Measurements from ENCODE around the gene INPP5A. TPM values are rescaled to one million over a fixed set of nuclear protein-coding genes. Genes with fewer than 3 reads are reported as not detected.

Gene INPP5A
- polyA plus RNA-seq, 4 donors, result 21.1 to 25.0 (median 22.8) TPM

DNA sequence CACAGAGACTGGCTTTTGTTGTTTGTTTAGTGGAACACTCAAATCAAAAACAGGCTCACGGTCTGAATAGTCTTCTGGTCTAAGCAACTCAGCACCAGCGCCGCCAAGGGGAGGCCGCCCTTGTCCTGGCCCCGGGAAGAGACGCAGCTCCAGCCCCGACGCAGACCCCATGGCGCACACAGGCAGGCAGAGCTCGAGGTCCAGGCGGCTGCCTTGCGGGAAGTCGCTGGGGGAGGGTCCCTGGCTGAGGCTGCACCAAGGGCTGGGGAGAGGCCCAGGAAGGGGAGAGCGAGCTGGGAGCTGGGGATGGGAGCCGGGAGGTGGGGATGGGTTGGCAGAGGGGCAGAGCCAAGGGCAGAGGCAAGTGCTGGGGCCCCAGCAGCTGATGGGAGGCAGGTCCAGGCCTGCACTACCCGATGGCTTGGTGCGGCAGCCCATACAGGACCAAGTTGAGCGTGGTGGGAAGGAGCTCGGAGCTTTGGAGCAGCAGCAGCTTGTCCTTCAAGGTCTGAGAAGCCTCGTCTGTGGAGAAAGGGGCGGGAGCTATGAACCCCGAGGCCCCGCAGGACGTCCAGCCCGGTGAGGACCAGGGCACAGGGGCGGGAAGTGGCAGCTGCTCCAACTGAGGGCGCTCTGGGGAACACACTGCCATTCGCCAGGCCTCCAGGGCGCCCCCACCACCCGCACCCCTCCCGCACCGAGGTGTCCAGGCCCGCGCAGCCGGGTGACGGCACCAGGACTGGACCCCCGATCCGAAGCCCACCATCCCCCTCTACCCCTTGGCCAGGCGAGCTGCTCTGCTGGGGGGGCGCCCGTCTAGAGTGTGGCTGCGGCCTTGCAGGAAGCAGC lies 271.0 kb downstream of the INPP5A start:
- Histone ChIP-seq H3K4me3 (ENCODE audit: low read depth in 1 of 3, low read length in 3 of 3) (no peak overlapping the region), H3K4me1 (ENCODE audit: control insufficient read depth in 3 of 3, insufficient read depth in 2 of 3, low read depth in 1 of 3, low read length in 2 of 3) (no peaks in the 10 kb centered on the region), H3K27ac (ENCODE audit: low read depth in 1 of 3, low read length in 2 of 3) (no peak overlapping the region), H3K36me3 (ENCODE audit: control insufficient read depth in 3 of 3, insufficient read depth in 2 of 3, low read depth in 1 of 3, low read length in 3 of 3) (no peaks in the 10 kb centered on the region), H3K27me3 (ENCODE audit: control insufficient read depth in 3 of 3, insufficient read depth in 3 of 3, low read length in 3 of 3) (no peaks in the 10 kb centered on the region), H3K9me3 (ENCODE audit: control insufficient read depth in 2 of 2, insufficient read depth in 1 of 2, low read depth in 1 of 2, low read length in 1 of 2) (no peaks in the 10 kb centered on the region)
- DNase-seq, result no peak
- 56 to 66% (median 61%) methylated on average over 39 to 42 of the region's 42 CpGs for WGBS, 3 donors
- FAIRE-seq, result no peak

DNA sequence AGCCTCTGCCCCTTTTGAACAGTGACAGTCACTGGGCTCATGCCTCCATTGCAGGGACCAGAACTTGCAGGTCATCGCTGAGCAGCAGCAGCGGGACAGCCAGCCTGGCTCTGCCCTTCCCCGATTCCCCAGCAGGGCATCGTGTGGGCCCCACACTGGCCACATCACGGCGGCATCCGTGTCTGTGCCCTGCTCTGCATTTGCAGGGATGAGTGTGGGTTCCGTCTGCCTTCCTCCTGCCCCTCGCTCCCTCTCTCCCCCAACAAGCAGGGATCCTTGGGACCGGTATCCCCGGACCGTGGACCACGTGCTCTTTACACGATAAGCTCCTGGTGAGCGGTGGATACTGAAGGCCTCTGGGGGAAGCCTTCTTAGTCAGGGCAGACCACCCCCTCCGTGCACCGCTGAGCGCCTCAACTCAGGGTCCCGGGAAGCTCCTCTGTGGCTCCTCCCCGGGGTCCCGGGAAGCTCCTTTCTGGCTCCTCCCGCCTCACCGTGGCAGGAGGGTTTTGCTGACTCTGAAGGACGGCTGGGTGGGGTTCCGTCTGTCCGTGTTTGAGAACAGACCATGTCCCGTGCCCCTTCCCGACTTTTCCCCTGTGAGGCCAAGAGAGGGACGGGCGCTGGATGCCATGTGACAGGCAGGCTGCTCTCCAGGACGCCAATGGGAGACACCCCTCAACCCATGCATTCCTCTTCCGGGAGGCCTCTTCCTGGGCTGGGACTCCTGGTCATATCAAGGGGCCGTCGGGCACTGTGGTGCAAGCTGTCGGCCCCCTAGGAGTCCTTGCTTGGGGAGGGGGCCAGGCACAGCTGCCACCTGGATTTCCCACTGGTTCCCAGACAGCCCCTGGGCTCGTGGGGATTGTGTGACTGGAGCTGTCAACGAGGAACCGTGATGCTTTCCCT lies 271.9 kb downstream of the INPP5A start:
- no peak for FAIRE-seq
- H3K4me3 ChIP-seq (ENCODE audit: low read depth in 1 of 3, low read length in 3 of 3), result no peak overlapping the region
- WGBS, 3 donors, result 78 to 83% (median 79%) methylated on average over 38 of the region's 38 CpGs
- no peaks in the 10 kb centered on the region for H3K9me3 ChIP-seq (ENCODE audit: control insufficient read depth in 2 of 2, insufficient read depth in 1 of 2, low read depth in 1 of 2, low read length in 1 of 2)
- DNase-seq, result no peak
- no peaks in the 10 kb centered on the region for H3K4me1 ChIP-seq (ENCODE audit: control insufficient read depth in 3 of 3, insufficient read depth in 2 of 3, low read depth in 1 of 3, low read length in 2 of 3)
- H3K27me3 ChIP-seq (ENCODE audit: control insufficient read depth in 3 of 3, insufficient read depth in 3 of 3, low read length in 3 of 3), result no peaks in the 10 kb centered on the region
- H3K27ac ChIP-seq (ENCODE audit: low read depth in 1 of 3, low read length in 2 of 3), result no peak overlapping the region
- H3K36me3 ChIP-seq (ENCODE audit: control insufficient read depth in 3 of 3, insufficient read depth in 2 of 3, low read depth in 1 of 3, low read length in 3 of 3), result no peaks in the 10 kb centered on the region

DNA sequence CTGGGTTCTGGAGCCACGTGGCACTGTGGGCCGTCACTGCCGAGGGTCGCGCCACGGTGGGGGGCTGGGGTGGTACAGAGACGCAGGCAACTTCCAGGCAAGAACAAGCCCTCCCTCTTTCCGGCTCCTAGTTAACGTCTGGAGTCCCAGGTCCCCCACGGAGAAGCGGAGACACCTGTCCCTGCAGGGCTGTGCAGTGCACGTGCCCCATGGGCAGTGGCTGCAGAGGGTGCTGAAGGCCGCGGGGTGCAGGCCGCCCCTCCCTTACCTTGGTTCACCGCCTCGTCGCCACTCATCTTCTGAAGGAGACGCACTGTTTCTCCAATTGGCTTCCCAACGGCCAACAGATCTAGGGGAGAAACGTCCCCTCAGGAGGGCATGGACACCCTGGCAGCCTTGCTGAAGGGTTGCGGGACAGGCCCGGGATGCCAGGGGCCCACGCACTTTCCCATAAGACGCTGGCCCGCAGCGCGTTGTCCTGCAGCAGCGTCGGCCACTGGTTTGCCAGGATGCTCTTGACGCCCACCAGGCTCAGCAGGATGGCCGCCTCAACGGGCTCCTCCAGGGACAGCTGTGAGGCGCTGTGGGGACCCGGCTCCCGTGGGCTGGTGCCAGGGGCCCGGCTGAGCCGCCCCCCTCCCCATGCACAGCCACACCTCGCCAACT lies 272.7 kb downstream of the INPP5A start:
- FAIRE-seq, result no peak
- H3K27me3 ChIP-seq (ENCODE audit: control insufficient read depth in 3 of 3, insufficient read depth in 3 of 3, low read length in 3 of 3), result no peaks in the 10 kb centered on the region
- no peak for DNase-seq

DNA sequence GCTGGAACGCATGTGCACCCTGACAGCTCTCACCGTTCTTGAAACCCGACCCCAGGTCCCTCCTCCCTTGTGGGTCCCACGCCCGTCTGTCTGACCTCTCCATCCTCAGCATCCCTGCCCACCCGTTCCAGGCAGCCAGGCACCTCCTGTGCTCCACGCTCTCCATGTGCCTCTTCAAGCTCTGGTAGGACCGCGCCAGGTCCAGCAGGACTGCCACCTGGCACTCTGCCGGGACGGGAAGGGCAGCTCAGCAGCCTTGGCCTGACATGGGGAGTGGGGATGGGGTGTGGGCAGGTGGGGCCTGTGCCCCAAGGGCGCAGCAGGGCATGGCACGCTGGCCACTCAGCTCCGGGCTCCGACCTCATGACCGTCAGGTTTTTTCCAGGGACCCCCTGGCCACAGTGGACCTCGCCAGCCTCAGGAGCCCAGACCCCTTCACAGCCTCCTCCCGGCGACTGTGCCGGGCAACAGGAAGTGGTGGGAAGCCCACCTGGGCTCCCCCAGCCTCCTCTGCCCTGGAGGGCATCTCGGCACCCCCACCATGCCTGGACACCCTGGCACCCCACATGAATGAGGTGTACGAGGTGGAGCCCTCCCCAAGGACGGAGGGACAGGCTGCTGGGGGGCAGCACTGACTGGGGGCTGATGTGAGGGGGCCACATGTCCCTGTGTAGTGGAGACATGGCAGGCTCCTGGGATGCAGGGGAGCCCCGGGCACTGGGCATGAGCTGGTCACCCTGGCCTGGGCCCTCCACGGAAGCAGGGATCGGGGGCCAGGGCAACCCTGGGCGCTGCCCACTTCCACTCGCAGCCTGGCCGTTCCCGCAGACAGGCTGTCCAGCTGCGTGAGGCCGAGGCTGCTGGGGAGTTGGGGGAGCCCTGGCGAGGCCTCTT lies 273.5 kb downstream of the INPP5A start:
- FAIRE-seq (no peak), DNase-seq (no peak)
- Histone ChIP-seq H3K9me3 (ENCODE audit: control insufficient read depth in 2 of 2, insufficient read depth in 1 of 2, low read depth in 1 of 2, low read length in 1 of 2) (no peaks in the 10 kb centered on the region), H3K36me3 (ENCODE audit: control insufficient read depth in 3 of 3, insufficient read depth in 2 of 3, low read depth in 1 of 3, low read length in 3 of 3) (no peaks in the 10 kb centered on the region), H3K4me3 (ENCODE audit: low read depth in 1 of 3, low read length in 3 of 3) (no peak overlapping the region), H3K27ac (ENCODE audit: low read depth in 1 of 3, low read length in 2 of 3) (no peak overlapping the region), H3K4me1 (ENCODE audit: control insufficient read depth in 3 of 3, insufficient read depth in 2 of 3, low read depth in 1 of 3, low read length in 2 of 3) (no peaks in the 10 kb centered on the region), H3K27me3 (ENCODE audit: control insufficient read depth in 3 of 3, insufficient read depth in 3 of 3, low read length in 3 of 3) (no peaks in the 10 kb centered on the region)
- WGBS, 3 donors, result 71 to 76% (median 74%) methylated on average over 28 to 33 of the region's 33 CpGs

More for the DNA sequence above, 272.7 kb downstream of the INPP5A start:
- no peak overlapping the region for H3K4me3 ChIP-seq (ENCODE audit: low read depth in 1 of 3, low read length in 3 of 3)
- no peak overlapping the region for H3K27ac ChIP-seq (ENCODE audit: low read depth in 1 of 3, low read length in 2 of 3)
- no peaks in the 10 kb centered on the region for H3K9me3 ChIP-seq (ENCODE audit: control insufficient read depth in 2 of 2, insufficient read depth in 1 of 2, low read depth in 1 of 2, low read length in 1 of 2)
- no peaks in the 10 kb centered on the region for H3K36me3 ChIP-seq (ENCODE audit: control insufficient read depth in 3 of 3, insufficient read depth in 2 of 3, low read depth in 1 of 3, low read length in 3 of 3)
- WGBS, 3 donors, result 82 to 84% (median 83%) methylated on average over 35 to 39 of the region's 39 CpGs
- H3K4me1 ChIP-seq (ENCODE audit: control insufficient read depth in 3 of 3, insufficient read depth in 2 of 3, low read depth in 1 of 3, low read length in 2 of 3), result no peaks in the 10 kb centered on the region

DNA sequence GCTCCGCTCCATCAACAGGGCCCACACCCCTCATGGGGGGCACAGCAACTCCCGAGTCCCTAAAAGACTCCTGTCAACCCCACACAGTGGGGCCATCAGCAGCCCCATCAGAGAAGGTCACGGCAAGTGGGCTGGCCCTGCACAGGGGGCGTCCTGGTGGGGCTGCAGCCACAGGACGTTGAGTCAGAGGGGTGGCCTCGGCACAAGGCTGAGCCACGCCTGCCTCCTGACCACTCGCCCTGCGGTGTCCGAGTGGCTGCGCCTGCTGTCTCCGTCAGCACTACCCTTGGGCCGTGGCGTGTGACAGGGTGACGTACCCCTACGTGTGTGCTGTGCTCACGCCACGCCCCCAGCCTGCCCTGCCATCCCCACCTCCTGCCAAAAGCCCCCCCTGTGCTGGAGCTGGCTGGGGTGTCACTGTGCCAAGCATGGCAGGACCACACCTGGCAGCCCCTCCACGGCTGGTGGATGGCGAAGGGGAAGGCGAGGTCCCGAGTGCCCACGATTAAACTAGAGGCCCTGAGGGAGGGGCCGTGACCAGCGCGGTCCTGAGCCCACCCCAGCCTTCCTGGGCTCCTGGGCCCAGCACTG lies 274.4 kb downstream of the INPP5A start:
- no peaks in the 10 kb centered on the region for H3K27me3 ChIP-seq (ENCODE audit: control insufficient read depth in 3 of 3, insufficient read depth in 3 of 3, low read length in 3 of 3)
- FAIRE-seq, result no peak
- no peaks in the 10 kb centered on the region for H3K9me3 ChIP-seq (ENCODE audit: control insufficient read depth in 2 of 2, insufficient read depth in 1 of 2, low read depth in 1 of 2, low read length in 1 of 2)
- H3K27ac ChIP-seq (ENCODE audit: low read depth in 1 of 3, low read length in 2 of 3), result no peak overlapping the region
- H3K4me1 ChIP-seq (ENCODE audit: control insufficient read depth in 3 of 3, insufficient read depth in 2 of 3, low read depth in 1 of 3, low read length in 2 of 3), result no peaks in the 10 kb centered on the region
- 85 to 88% (median 87%) methylated on average over 25 to 26 of the region's 26 CpGs for WGBS, 3 donors
- no peaks in the 10 kb centered on the region for H3K36me3 ChIP-seq (ENCODE audit: control insufficient read depth in 3 of 3, insufficient read depth in 2 of 3, low read depth in 1 of 3, low read length in 3 of 3)
- no peak for DNase-seq
- H3K4me3 ChIP-seq (ENCODE audit: low read depth in 1 of 3, low read length in 3 of 3), result no peak overlapping the region

DNA sequence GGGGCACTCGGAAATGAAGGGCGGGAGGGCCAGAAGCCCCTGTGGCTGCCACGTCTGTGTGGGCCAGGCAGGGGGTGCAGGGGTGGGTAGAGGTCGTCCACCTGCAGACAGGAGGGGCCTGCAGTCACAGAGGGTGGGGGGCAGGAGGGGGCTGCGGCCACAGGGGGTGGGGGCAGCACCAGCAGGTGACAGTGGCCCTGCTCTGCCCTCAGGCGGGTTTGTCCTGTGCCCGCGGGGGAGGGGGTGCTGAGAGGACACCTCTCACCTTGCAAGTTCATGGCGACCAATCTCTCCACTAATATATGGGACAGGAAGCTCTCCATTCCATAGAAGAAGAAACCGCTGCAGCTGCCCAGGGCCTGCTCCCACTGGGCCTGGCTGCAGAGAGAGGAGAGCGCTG lies 274.9 kb downstream of the INPP5A start:
- Histone ChIP-seq H3K9me3 (ENCODE audit: control insufficient read depth in 2 of 2, insufficient read depth in 1 of 2, low read depth in 1 of 2, low read length in 1 of 2) (no peaks in the 10 kb centered on the region), H3K27ac (ENCODE audit: low read depth in 1 of 3, low read length in 2 of 3) (no peak overlapping the region), H3K36me3 (ENCODE audit: control insufficient read depth in 3 of 3, insufficient read depth in 2 of 3, low read depth in 1 of 3, low read length in 3 of 3) (no peaks in the 10 kb centered on the region), H3K4me1 (ENCODE audit: control insufficient read depth in 3 of 3, insufficient read depth in 2 of 3, low read depth in 1 of 3, low read length in 2 of 3) (no peaks in the 10 kb centered on the region), H3K27me3 (ENCODE audit: control insufficient read depth in 3 of 3, insufficient read depth in 3 of 3, low read length in 3 of 3) (no peaks in the 10 kb centered on the region), H3K4me3 (ENCODE audit: low read depth in 1 of 3, low read length in 3 of 3) (no peak overlapping the region)
- 71 to 83% (median 76%) methylated on average over 10 to 11 of the region's 11 CpGs for WGBS, 3 donors
- no peak for DNase-seq
- FAIRE-seq, result no peak

DNA sequence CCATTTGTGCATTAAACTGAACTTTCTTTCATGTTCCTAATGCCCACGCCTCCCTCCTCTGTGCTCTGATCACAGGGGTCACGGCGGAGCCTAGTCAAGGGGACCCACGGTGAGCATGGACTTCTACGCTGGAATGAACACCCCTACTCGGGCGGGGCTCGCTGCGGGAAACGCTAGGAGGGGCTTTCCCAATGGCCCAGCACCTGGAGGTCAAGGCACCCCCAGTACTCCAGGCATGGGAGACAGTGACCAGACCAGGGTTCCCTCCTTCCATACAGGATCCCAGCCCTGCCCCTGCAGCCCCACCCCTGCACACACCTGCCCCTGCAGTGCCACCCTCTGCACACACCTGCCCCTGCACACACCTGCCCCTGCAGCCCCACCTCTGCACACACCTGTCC lies 275.4 kb downstream of the INPP5A start:
- Histone ChIP-seq H3K4me3 (ENCODE audit: low read depth in 1 of 3, low read length in 3 of 3) (no peak overlapping the region), H3K27ac (ENCODE audit: low read depth in 1 of 3, low read length in 2 of 3) (no peak overlapping the region), H3K9me3 (ENCODE audit: control insufficient read depth in 2 of 2, insufficient read depth in 1 of 2, low read depth in 1 of 2, low read length in 1 of 2) (no peaks in the 10 kb centered on the region), H3K27me3 (ENCODE audit: control insufficient read depth in 3 of 3, insufficient read depth in 3 of 3, low read length in 3 of 3) (no peaks in the 10 kb centered on the region), H3K36me3 (ENCODE audit: control insufficient read depth in 3 of 3, insufficient read depth in 2 of 3, low read depth in 1 of 3, low read length in 3 of 3) (no peaks in the 10 kb centered on the region), H3K4me1 (ENCODE audit: control insufficient read depth in 3 of 3, insufficient read depth in 2 of 3, low read depth in 1 of 3, low read length in 2 of 3) (no peaks in the 10 kb centered on the region)
- no peak for FAIRE-seq
- WGBS, 3 donors, result 81 to 93% (median 91%) methylated on average over 10 of the region's 10 CpGs
- no peak for DNase-seq
